ENCODE measurements around the gene PAQR4.

PAQR4 gene

DNA sequence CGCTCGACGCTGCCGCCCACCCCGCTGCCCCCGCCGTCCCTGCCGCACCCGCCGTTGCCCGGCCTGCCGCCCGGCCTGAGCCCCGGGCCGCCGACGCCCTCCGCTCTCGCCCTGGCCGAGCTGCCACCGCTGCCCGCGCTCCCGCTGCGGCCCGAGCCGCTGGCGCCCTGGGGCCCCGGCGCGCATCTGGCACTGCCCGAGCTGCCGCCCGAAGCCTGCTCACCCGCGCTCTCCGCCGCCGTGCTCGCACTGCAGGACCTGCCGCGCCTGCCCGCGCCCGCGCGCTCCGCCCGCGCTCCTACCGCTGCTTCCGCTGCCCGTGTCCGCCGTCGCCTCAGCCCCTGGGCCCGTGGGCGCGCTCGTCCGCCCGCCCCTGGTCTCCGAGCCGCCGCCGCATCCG lies 35.2 kb downstream of the PAQR4 start:
- H3K36me3 ChIP-seq (ENCODE audit: control insufficient read depth, low read depth, low read length), result no peaks in the 10 kb centered on the region
- H3K9ac ChIP-seq (ENCODE audit: low read length), result no peak overlapping the region
- H3K4me3 ChIP-seq (ENCODE audit: low read length), result no peak overlapping the region
- H3K27me3 ChIP-seq (ENCODE audit: control insufficient read depth, insufficient read depth, low read length), result no peaks in the 10 kb centered on the region
- H3K9me3 ChIP-seq (ENCODE audit: control insufficient read depth, low read depth, low read length), result no peaks in the 10 kb centered on the region
- no peak overlapping the region for H3K27ac ChIP-seq (ENCODE audit: low read length)
- peaks cover 33% of the 10 kb centered on the region for H3K4me1 ChIP-seq (ENCODE audit: control insufficient read depth, low read depth, low read length)

DNA sequence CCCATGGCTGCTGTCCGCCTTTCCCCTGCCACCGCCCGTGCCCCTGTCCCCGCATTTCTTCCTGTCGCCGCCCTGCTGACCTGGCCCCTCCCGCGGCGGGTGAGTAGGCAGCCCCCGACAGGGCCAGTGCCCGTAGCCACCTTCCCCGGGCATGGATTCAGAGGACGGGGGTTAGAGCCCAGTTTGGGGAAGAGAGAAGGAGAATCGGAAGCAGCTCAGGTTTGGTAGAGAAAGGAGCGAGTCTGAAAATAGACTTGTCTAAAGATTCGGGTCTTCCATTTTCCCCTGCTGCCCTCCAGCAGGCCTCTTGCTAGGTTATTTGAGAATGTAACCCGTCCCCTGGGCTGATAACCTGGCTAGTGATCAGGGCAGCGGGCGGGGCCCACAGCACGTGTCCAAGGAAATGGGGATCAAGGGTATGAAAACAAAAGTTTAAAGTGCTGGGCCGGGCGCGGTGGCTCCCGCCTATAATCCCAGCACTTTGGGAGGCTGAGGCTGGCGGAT lies 35.7 kb downstream of the PAQR4 start:
- H3K9ac ChIP-seq (ENCODE audit: low read length), result peak overlapping the region; percentile 35
- H3K27me3 ChIP-seq (ENCODE audit: control insufficient read depth, insufficient read depth, low read length), result no peaks in the 10 kb centered on the region
- no peaks in the 10 kb centered on the region for H3K9me3 ChIP-seq (ENCODE audit: control insufficient read depth, low read depth, low read length)
- H3K4me3 ChIP-seq (ENCODE audit: low read length), result peak overlapping the region; percentile 64
- no peak overlapping the region for H3K27ac ChIP-seq (ENCODE audit: low read length)
- H3K4me1 ChIP-seq (ENCODE audit: control insufficient read depth, low read depth, low read length), result peaks cover 37% of the 10 kb centered on the region
- H3K36me3 ChIP-seq (ENCODE audit: control insufficient read depth, low read depth, low read length), result no peaks in the 10 kb centered on the region

DNA sequence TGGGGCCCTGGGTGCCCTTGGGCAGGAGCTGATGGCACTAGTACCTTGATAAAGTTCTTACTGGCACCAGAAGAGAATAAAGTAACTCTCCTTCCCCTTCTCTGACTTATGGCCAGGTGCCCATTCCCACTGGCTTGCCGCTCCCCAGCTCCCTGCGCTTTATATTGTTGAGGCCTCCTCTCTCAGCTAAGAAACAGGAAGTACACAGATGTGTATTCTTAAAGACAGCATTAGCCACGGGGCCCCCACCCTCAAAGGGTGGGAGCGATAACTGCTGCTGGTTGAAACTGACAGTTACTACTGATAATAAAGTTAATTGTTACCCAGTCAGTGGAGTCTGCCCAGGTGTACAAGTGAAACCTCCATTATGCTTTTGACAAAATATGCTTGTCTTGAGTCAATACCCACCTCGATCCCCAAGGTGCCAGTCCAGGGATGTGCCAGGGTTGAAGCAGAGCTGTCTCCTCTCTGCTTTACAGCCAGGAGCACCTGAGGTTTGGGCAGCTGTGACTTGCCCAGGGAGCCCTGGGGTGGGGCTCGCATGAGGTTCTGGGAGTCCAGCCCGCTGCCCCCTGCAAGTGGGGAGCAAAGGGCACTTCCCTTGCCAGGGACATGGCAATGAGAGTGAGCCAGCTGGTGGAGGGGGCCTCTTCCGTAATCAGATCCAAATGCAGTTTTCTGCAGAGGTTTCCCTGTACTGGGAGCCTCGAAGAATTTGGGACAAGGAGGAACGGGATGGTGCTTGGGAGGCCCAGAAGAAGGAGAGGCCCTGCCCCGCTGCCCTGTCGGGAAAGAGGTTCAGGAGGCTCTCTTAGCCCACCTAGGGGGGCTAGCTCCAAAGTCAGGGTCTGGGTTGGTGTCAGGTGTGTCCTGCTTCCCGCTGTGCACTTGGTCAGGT lies 38.2 kb downstream of the PAQR4 start:
- Histone ChIP-seq H3K4me1 (ENCODE audit: control insufficient read depth, low read depth, low read length) (peaks cover 43% of the 10 kb centered on the region), H3K27ac (ENCODE audit: low read length) (peak overlapping the region; percentile 99)

GRCh38 chr16:3007957-3008689 lies 39.0 kb downstream of the PAQR4 start:
- Histone ChIP-seq H3K27ac (ENCODE audit: low read length) (peak overlapping the region; percentile 99), H3K4me3 (ENCODE audit: low read length) (peak overlapping the region; percentile 61), H3K27me3 (ENCODE audit: control insufficient read depth, insufficient read depth, low read length) (peaks cover 11% of the 10 kb centered on the region), H3K36me3 (ENCODE audit: control insufficient read depth, low read depth, low read length) (no peaks in the 10 kb centered on the region), H3K4me1 (ENCODE audit: control insufficient read depth, low read depth, low read length) (peaks cover 47% of the 10 kb centered on the region), H3K9ac (ENCODE audit: low read length) (peak overlapping the region; percentile 86), H3K9me3 (ENCODE audit: control insufficient read depth, low read depth, low read length) (no peaks in the 10 kb centered on the region)

More for the DNA sequence above, 38.2 kb downstream of the PAQR4 start:
- Histone ChIP-seq H3K36me3 (ENCODE audit: control insufficient read depth, low read depth, low read length) (no peaks in the 10 kb centered on the region), H3K27me3 (ENCODE audit: control insufficient read depth, insufficient read depth, low read length) (peaks cover 5% of the 10 kb centered on the region), H3K4me3 (ENCODE audit: low read length) (peak overlapping the region; percentile 61), H3K9ac (ENCODE audit: low read length) (peak overlapping the region; percentile 86), H3K9me3 (ENCODE audit: control insufficient read depth, low read depth, low read length) (no peaks in the 10 kb centered on the region)

DNA sequence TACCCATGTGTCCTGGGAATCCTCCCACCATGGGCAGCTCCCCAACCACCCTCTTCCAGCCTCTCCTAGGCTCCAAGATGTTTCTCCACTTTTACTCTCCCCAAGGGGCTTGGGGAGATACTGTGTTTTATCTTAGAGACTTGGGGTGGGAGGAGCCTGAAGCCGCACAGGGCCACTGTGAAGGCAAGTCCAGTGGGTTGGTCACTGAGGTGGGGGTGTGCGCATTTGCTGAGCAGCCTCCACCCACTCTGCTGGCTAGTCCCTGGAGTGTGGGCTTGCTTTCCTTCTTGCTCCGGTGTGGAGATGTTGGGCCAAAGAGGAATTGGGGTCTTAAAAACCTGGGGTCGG lies 39.5 kb downstream of the PAQR4 start:
- Histone ChIP-seq H3K9ac (ENCODE audit: low read length) (peak overlapping the region; percentile 47), H3K4me3 (ENCODE audit: low read length) (peak overlapping the region; percentile 42), H3K27me3 (ENCODE audit: control insufficient read depth, insufficient read depth, low read length) (peaks cover 11% of the 10 kb centered on the region), H3K4me1 (ENCODE audit: control insufficient read depth, low read depth, low read length) (peaks cover 48% of the 10 kb centered on the region), H3K36me3 (ENCODE audit: control insufficient read depth, low read depth, low read length) (no peaks in the 10 kb centered on the region), H3K9me3 (ENCODE audit: control insufficient read depth, low read depth, low read length) (no peaks in the 10 kb centered on the region), H3K27ac (ENCODE audit: low read length) (peak overlapping the region; percentile 99)

DNA sequence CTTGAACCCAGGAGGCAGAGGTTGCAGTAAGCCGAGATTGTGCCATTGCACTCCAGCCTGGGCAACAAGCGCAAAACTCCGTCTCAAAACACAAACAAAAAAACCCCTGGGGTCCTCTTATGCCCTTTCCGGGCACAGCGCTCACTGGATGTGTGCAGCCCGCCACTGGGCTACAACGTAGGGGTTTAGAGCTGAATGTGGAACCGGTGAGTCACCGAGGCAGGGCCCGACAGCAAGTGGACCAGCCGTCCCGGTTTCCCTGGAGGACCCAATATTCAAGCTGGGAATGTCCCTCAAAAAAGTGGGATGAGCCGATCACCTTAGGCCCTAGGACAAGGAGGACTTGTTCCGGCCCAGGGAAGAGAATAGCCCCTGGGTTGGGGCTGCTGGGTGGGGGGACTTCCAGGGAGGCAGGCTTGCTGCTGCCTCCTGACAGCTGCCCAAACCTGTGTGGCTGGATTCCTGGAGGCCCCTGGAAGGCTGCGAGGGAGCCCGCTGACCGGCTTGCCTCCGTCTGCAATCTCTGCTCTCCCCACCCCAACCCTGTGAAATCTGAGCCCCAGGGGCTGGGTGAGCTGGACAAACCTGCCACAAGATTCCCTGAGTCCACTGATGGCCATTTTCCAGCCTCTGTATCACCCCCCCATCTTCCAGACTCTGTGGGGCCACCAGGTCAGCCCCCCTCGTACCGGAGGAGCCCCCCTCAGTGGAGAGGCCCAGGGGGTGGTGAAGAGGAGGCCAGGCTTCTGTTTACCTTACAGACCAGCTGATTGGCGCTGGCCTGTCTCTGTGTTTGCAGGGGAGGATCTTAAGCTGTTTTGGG lies 40.6 kb downstream of the PAQR4 start:
- Histone ChIP-seq H3K36me3 (ENCODE audit: control insufficient read depth, low read depth, low read length) (peaks cover 4% of the 10 kb centered on the region), H3K9ac (ENCODE audit: low read length) (peak overlapping the region; percentile 47), H3K4me1 (ENCODE audit: control insufficient read depth, low read depth, low read length) (peaks cover 56% of the 10 kb centered on the region), H3K4me3 (ENCODE audit: low read length) (peak overlapping the region; percentile 42), H3K9me3 (ENCODE audit: control insufficient read depth, low read depth, low read length) (no peaks in the 10 kb centered on the region), H3K27me3 (ENCODE audit: control insufficient read depth, insufficient read depth, low read length) (peaks cover 11% of the 10 kb centered on the region), H3K27ac (ENCODE audit: low read length) (peak overlapping the region; percentile 99)

- peaks cover 11% of the 10 kb centered on the region for H3K27me3 ChIP-seq (ENCODE audit: control insufficient read depth, insufficient read depth, low read length)
- H3K9ac ChIP-seq (ENCODE audit: low read length), result no peak overlapping the region
- no peaks in the 10 kb centered on the region for H3K9me3 ChIP-seq (ENCODE audit: control insufficient read depth, low read depth, low read length)
- peaks cover 11% of the 10 kb centered on the region for H3K36me3 ChIP-seq (ENCODE audit: control insufficient read depth, low read depth, low read length)
- H3K4me1 ChIP-seq (ENCODE audit: control insufficient read depth, low read depth, low read length), result peaks cover 61% of the 10 kb centered on the region
- peak overlapping the region; percentile 42 for H3K4me3 ChIP-seq (ENCODE audit: low read length)
- peak overlapping the region; percentile 47 for H3K27ac ChIP-seq (ENCODE audit: low read length)
Observed at GRCh38 chr16:3010510-3010909, 41.4 kb downstream of the PAQR4 start.

- Histone ChIP-seq H3K36me3 (ENCODE audit: control insufficient read depth, low read depth, low read length) (peaks cover 19% of the 10 kb centered on the region), H3K9ac (ENCODE audit: low read length) (peak overlapping the region; percentile 28), H3K4me3 (ENCODE audit: low read length) (peak overlapping the region; percentile 51), H3K27ac (ENCODE audit: low read length) (no peak overlapping the region), H3K27me3 (ENCODE audit: control insufficient read depth, insufficient read depth, low read length) (peaks cover 11% of the 10 kb centered on the region), H3K9me3 (ENCODE audit: control insufficient read depth, low read depth, low read length) (no peaks in the 10 kb centered on the region), H3K4me1 (ENCODE audit: control insufficient read depth, low read depth, low read length) (peaks cover 52% of the 10 kb centered on the region)
Observed at GRCh38 chr16:3012246-3012645, 43.1 kb downstream of the PAQR4 start.

- Histone ChIP-seq H3K9me3 (ENCODE audit: control insufficient read depth, low read depth, low read length) (no peaks in the 10 kb centered on the region), H3K4me1 (ENCODE audit: control insufficient read depth, low read depth, low read length) (peaks cover 45% of the 10 kb centered on the region), H3K4me3 (ENCODE audit: low read length) (peak within 1 kb of the TSS; percentile 51), H3K36me3 (ENCODE audit: control insufficient read depth, low read depth, low read length) (peaks cover 19% of the 10 kb centered on the region), H3K27me3 (ENCODE audit: control insufficient read depth, insufficient read depth, low read length) (peaks cover 11% of the 10 kb centered on the region), H3K9ac (ENCODE audit: low read length) (peak within 1 kb of the TSS; percentile 28), H3K27ac (ENCODE audit: low read length) (no peak within 1 kb of the TSS)
Observed at GRCh38 chr16:3012828-3013420, 43.8 kb downstream of the PAQR4 start, which contains the start of gene CLDN9. Gene CLDN9 (plus strand): TSS chr16:3012923. CDS start chr16:3013363, 440 bp downstream.

- peaks cover 45% of the 10 kb centered on the region for H3K4me1 ChIP-seq (ENCODE audit: control insufficient read depth, low read depth, low read length)
- H3K27ac ChIP-seq (ENCODE audit: low read length), result no peak overlapping the region
Observed at GRCh38 chr16:3013491-3013951, 44.4 kb downstream of the PAQR4 start.

More at GRCh38 chr16:3013491-3013951, 44.4 kb downstream of the PAQR4 start:
- Histone ChIP-seq H3K27me3 (ENCODE audit: control insufficient read depth, insufficient read depth, low read length) (peaks cover 14% of the 10 kb centered on the region), H3K4me3 (ENCODE audit: low read length) (peak overlapping the region; percentile 51), H3K36me3 (ENCODE audit: control insufficient read depth, low read depth, low read length) (peaks cover 19% of the 10 kb centered on the region), H3K9ac (ENCODE audit: low read length) (no peak overlapping the region), H3K9me3 (ENCODE audit: control insufficient read depth, low read depth, low read length) (no peaks in the 10 kb centered on the region)
